ENCODE measurements around the gene PGAP3.
A peak's percentile ranks its signal among the peaks of the same experiment; 100 is the strongest.

PGAP3 gene

DNA sequence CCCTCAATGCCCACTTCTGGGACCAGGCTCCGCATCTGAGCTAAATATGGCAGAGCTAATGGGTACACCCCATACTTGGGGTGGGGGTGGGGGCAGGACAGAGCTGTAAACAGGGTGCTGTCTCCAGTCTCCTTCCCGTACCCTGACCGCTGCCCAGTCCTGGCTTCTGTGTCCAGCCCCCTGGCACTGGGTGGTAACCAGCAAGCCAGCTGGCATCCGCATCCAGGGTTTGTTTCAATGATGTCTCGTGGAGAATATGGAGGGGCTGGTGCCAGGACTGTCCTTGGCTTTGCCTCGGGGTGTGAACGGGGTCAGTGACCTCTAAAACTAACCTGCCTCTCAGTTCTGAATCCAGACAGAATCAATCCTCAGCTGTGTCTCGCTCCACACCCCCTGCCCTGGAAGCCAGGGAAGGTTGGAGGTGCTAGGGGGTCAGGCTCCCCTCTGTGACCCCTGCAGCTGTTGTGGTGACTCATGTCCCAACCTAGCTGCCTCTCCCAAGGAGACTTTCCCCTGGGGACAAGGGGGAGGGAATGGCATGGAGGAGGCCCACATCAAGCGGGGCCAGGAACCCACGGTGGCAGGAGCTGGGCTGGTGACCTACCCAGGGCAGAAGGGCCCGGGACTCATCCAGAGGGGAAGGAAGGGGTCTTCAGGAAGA lies 21.1 kb downstream of the PGAP3 start:
- DNase-seq (no peak), ATAC-seq (replicated peaks) (no peak)
- peaks cover 11 to 12% of the 10 kb centered on the region in 2 donors for H3K36me3 Mint-ChIP-seq
- H3K4me1 Mint-ChIP-seq = peaks cover 32 to 75% of the 10 kb centered on the region in 2 donors
- H3K9me3 Mint-ChIP-seq = no peaks in the 10 kb centered on the region
- H3K4me3 Mint-ChIP-seq = peak overlapping the region in 1 of 2 donors; percentile 85
- H3K27ac Mint-ChIP-seq = peak overlapping the region; percentile 76
- peaks cover 10 to 24% of the 10 kb centered on the region in 2 donors for H3K27me3 Mint-ChIP-seq

- H3K27ac Mint-ChIP-seq = no peak overlapping the region
- peaks cover 16 to 17% of the 10 kb centered on the region in 2 donors for H3K36me3 Mint-ChIP-seq
- H3K27me3 Mint-ChIP-seq = peaks cover 10 to 23% of the 10 kb centered on the region in 2 donors
- no peak overlapping the region for H3K4me3 Mint-ChIP-seq
- H3K9me3 Mint-ChIP-seq = no peaks in the 10 kb centered on the region
- no peak for ATAC-seq (replicated peaks)
- no peak for DNase-seq
- H3K4me1 Mint-ChIP-seq = peaks cover 36 to 75% of the 10 kb centered on the region in 2 donors
Measured at GRCh38 chr17:39666231-39666600, 21.6 kb downstream of the PGAP3 start.

DNA sequence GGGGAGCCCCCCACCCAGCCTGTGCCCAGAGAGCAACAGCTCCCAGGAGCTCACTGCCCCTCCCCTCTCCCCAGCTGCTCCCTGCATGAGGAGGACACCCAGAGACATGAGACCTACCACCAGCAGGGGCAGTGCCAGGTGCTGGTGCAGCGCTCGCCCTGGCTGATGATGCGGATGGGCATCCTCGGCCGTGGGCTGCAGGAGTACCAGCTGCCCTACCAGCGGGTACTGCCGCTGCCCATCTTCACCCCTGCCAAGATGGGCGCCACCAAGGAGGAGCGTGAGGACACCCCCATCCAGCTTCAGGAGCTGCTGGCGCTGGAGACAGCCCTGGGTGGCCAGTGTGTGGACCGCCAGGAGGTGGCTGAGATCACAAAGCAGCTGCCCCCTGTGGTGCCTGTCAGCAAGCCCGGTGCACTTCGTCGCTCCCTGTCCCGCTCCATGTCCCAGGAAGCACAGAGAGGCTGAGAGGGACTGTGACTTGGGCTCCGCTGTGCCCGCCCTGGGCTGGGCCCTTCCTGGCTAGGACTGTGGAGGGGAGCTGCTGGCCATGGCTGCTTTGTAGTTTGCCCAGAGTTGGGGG lies 22.1 kb downstream of the PGAP3 start:
- Mint-ChIP-seq H3K36me3 (peaks cover 21 to 22% of the 10 kb centered on the region in 2 donors), H3K4me1 (peaks cover 41 to 79% of the 10 kb centered on the region in 2 donors), H3K27me3 (peaks cover 10 to 23% of the 10 kb centered on the region in 2 donors), H3K27ac (peak overlapping the region; percentile 25), H3K4me3 (no peak overlapping the region), H3K9me3 (no peaks in the 10 kb centered on the region)
- ATAC-seq (replicated peaks) (peak in 1 of 2 donors; percentile 38), DNase-seq (no peak)

DNA sequence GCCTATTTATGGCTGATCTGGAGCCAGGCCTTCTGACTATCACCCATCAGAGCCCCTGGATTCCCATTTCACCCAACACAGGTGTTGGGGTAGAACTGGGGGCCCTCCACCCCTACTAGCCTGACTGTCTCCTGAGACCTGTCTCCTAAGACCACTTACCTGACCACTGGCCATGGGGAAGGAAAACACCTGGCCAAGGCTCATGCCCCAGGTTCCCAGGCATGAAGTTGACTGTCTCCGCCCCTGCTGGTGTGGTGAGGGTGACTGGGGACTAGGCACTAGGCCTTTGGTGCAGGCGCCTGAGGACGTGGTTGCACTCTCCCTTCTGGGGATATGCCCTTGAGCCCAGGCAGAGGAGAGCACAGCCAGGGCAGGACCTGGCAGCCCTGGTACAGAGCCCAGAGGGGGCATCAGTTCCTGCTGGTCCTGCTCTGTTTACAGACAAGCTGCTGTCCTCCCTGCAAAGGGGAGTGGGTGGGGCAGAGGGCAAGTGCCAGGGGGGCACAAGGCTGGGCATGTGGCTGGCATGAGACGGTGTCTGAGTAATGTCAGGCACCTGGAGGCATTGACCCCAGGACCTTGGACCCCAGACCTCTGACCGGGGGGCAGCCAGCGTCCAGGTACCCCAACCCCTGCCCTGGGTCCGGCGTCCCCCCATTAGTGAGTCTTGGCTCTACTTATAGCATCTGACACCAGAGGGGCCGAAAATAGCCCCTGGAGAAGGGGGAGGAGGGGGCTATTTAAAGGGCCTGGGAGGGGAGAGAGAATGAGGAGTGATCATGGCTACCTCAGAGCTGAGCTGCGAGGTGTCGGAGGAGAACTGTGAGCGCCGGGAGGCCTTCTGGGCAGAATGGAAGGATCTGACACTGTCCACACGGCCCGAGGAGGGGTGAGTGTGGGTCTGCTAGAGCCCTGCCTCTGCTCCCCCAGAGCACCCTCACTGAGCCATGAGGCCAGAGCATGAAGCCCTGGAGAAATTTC lies 23.0 kb downstream of the PGAP3 start, which contains the start of gene TCAP:
TCAP (plus strand) TSS at position 769 of the 981 bp plus-strand sequence; CDS start at position 780, 11 bp downstream.
- Mint-ChIP-seq H3K27me3 (peaks cover 10 to 23% of the 10 kb centered on the region in 2 donors), H3K9me3 (no peaks in the 10 kb centered on the region), H3K36me3 (peaks cover 28 to 29% of the 10 kb centered on the region in 2 donors), H3K27ac (peak within 1 kb of the TSS; percentile 62), H3K4me1 (peaks cover 48 to 83% of the 10 kb centered on the region in 2 donors), H3K4me3 (no peak within 1 kb of the TSS)
- DNase-seq (no peak), ATAC-seq (replicated peaks) (no peak)

DNA sequence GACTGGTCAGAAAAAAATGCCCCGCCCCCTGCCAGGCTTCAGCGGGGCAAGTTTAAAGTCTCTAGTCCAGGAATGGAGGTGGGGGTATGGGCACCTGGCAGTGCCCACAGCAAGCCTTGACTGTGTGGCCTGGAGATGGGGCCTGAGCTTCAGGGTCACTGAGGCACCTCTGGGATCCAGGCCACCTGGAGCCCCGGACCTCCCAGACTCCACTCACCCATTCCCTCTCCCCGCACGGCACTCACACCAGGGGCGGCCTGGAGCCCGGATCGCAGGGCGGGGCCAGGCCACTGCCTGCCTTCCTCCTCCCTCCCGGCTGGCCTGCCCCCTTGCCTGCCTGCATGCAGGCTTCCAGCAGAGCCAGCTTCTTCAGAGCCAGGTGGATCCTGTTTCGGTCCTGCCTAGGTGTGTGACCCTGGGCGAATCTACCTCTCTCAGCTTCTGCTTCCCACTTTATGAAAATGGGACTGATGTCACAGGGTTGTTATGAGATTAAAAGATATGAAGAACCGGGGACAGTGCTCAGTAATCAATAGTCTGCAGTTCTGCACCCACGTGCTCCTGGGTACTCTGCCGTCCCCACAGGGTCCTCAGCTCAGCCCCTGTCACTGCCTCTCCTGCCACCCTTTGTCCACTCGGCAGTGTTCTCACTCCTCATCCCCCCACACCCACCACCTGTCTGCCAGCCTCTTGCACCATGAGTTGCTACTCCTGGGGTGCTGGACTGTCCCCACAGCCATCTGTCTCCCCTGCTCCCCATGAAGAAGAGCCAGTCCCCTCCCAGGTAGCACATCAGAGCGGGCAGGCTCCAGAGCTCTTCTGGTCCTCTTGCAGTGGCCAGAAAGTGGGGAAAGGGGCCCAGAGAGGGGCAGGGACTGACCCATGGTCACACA lies 23.9 kb downstream of the PGAP3 start:
- no peak overlapping the region for H3K4me3 Mint-ChIP-seq
- H3K36me3 Mint-ChIP-seq = peaks cover 28 to 36% of the 10 kb centered on the region in 2 donors
- peaks cover 10 to 22% of the 10 kb centered on the region in 2 donors for H3K27me3 Mint-ChIP-seq
- ATAC-seq (replicated peaks) (no peak), DNase-seq (no peak)
- peak overlapping the region; percentile 62 for H3K27ac Mint-ChIP-seq
- H3K9me3 Mint-ChIP-seq = no peaks in the 10 kb centered on the region
- H3K4me1 Mint-ChIP-seq = peaks cover 58 to 86% of the 10 kb centered on the region in 2 donors

- peaks cover 5 to 15% of the 10 kb centered on the region in 2 donors for H3K27me3 Mint-ChIP-seq
- H3K4me1 Mint-ChIP-seq = peaks cover 58 to 86% of the 10 kb centered on the region in 2 donors
- ATAC-seq (replicated peaks) (no peak), DNase-seq (no peak)
- H3K36me3 Mint-ChIP-seq = peaks cover 27 to 42% of the 10 kb centered on the region in 2 donors
- no peaks in the 10 kb centered on the region for H3K9me3 Mint-ChIP-seq
- H3K27ac Mint-ChIP-seq = no peak overlapping the region
- no peak overlapping the region for H3K4me3 Mint-ChIP-seq
Measured at GRCh38 chr17:39663340-39663687, 24.5 kb downstream of the PGAP3 start.

DNA sequence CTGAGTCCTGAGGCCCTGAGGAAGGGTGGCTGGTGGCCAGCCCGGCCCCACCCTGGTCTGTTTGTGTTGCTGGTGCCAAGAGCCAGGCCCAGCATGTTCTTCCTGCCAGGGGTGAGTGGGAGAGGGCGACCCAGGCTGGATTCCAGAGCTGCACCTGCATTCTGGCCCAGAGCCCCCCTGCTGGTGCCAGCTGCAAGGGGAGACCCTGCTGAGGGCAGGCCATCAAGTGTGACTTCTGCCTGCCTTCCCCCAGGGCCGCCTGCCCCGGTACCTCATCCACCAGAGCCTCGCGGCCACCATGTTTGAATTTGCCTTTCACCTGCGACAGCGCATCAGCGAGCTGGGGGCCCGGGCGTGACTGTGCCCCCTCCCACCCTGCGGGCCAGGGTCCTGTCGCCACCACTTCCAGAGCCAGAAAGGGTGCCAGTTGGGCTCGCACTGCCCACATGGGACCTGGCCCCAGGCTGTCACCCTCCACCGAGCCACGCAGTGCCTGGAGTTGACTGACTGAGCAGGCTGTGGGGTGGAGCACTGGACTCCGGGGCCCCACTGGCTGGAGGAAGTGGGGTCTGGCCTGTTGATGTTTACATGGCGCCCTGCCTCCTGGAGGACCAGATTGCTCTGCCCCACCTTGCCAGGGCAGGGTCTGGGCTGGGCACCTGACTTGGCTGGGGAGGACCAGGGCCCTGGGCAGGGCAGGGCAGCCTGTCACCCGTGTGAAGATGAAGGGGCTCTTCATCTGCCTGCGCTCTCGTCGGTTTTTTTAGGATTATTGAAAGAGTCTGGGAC lies 25.1 kb downstream of the PGAP3 start:
- Mint-ChIP-seq H3K36me3 (peaks cover 29 to 48% of the 10 kb centered on the region in 2 donors), H3K27me3 (peaks cover 4 to 14% of the 10 kb centered on the region in 2 donors), H3K9me3 (no peaks in the 10 kb centered on the region), H3K27ac (no peak overlapping the region), H3K4me3 (no peak overlapping the region), H3K4me1 (peaks cover 63 to 86% of the 10 kb centered on the region in 2 donors)
- DNase-seq = no peak
- ATAC-seq (replicated peaks) = no peak

GRCh38 chr17:39661744-39662541 lies 25.9 kb downstream of the PGAP3 start:
- Mint-ChIP-seq H3K9me3 (no peaks in the 10 kb centered on the region), H3K4me1 (peaks cover 64 to 86% of the 10 kb centered on the region in 2 donors), H3K36me3 (peaks cover 32 to 51% of the 10 kb centered on the region in 2 donors), H3K27ac (no peak overlapping the region), H3K4me3 (no peak overlapping the region), H3K27me3 (peaks cover 4 to 11% of the 10 kb centered on the region in 2 donors)
- ATAC-seq (replicated peaks) = no peak
- no peak for DNase-seq

DNA sequence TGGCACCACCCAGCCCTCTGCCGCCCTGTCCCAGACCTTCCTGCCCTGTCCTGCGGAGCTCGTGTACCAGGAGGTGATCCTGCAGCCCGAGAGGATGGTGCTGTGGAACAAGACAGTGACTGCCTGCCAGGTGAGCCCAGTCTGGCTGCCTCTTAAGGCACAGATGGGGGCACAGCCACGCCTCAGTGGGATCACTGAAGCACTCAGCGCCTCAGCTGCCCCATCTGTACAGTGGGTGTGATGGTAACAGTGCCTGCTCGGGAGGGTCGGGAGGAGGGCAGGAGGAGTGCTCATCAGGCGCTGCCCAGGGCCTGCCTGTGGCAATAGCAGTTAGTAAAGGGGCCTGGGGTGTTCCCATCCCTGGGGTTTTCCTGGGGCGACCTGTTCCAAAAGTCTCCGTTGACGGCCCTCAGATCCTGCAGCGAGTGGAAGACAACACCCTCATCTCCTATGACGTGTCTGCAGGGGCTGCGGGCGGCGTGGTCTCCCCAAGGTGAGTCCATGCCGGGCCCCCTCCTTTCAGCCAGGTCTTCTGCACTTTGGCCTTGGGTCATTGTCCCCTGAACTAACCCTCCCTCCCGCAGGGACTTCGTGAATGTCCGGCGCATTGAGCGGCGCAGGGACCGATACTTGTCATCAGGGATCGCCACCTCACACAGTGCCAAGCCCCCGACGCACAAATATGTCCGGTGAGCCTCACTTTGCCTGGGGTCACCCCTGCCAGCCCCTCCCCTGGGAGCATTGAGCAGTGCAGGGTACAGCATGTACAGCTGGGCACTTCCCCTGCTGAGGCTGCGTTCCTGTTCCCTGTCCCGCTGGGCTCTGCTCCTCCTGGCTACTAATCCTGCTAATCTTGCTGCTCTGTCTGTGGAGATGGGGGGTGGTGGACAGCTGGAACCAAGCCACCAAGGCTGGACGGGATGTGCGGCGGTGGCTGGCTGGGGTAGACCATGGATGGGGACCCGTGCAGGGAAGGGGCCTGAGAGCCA lies 27.2 kb downstream of the PGAP3 start:
- Mint-ChIP-seq H3K27ac (peak overlapping the region; percentile 71), H3K4me1 (peaks cover 59 to 82% of the 10 kb centered on the region in 2 donors), H3K27me3 (no peaks in the 10 kb centered on the region), H3K4me3 (no peak overlapping the region), H3K36me3 (peaks cover 33 to 57% of the 10 kb centered on the region in 2 donors), H3K9me3 (no peaks in the 10 kb centered on the region)
- ATAC-seq (replicated peaks) (no peak), DNase-seq (no peak)

DNA sequence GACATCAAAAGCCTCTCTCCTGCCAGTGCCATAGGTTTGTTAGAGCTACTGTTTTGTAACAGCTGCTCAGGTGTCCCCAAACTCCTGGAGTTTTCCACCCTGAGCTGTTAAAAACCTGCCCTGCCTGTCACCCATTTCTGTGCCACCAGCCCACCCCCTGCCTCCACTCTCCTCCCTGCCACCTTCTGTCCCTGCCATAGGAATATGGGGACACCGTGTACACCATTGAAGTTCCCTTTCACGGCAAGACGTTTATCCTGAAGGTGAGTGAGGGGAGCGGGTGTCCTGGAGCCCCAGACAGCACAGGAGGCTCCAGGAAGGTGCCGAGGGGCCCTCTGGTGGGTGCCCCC lies 27.9 kb downstream of the PGAP3 start:
- DNase-seq (no peak), ATAC-seq (replicated peaks) (peak in 1 of 2 donors; percentile 11)
- Mint-ChIP-seq H3K4me1 (peaks cover 52 to 79% of the 10 kb centered on the region in 2 donors), H3K36me3 (peaks cover 38 to 63% of the 10 kb centered on the region in 2 donors), H3K9me3 (no peaks in the 10 kb centered on the region), H3K4me3 (peak overlapping the region; percentile 56 to 76), H3K27ac (peak overlapping the region; percentile 88), H3K27me3 (no peaks in the 10 kb centered on the region)

- peak; percentile 72 to 80 for ATAC-seq (replicated peaks)
- H3K9me3 Mint-ChIP-seq = no peaks in the 10 kb centered on the region
- no peaks in the 10 kb centered on the region for H3K27me3 Mint-ChIP-seq
- peaks cover 48 to 79% of the 10 kb centered on the region in 2 donors for H3K4me1 Mint-ChIP-seq
- H3K36me3 Mint-ChIP-seq = peaks cover 38 to 67% of the 10 kb centered on the region in 2 donors
- H3K4me3 Mint-ChIP-seq = peak overlapping the region; percentile 56 to 76
- no peak for DNase-seq
- H3K27ac Mint-ChIP-seq = peak overlapping the region; percentile 88
Measured at GRCh38 chr17:39659279-39660010, 28.4 kb downstream of the PGAP3 start.
